Activated gamma-delta T cell treated with Interleukin-2 at 50 U/mL for 16 hours (primary cell): Measurements from ENCODE around the gene NEMP1.
"Not testable (repeated sequence)": the region's sequence is repeated elsewhere in the genome, so short reads cannot be mapped to it uniquely, and the experiment has no call there.

Experiments
- DNase-seq: peaks from one replicate; pipeline ENCODE4 v3.0.0-alpha.2; 2020

The NEMP1 gene

GRCh38 chr12:57078519-57079404 is at the start of gene NEMP1:
NEMP1 (minus strand) TSS chr12:57078791; CDS start chr12:57078745, 46 bp downstream.
- peak; percentile 95 for DNase-seq

- DNase-seq, result peak; percentile 70
Measured at GRCh38 chr12:57127726-57128518, 49.3 kb upstream of the NEMP1 start, which contains the start of gene LRP1. LRP1 (plus strand) TSS chr12:57128483; CDS start chr12:57128965, 482 bp downstream.

- peak; percentile 69 for DNase-seq
Measured at GRCh38 chr12:57127101-57127725, 48.6 kb upstream of the NEMP1 start.

- DNase-seq, result no peak
Measured at GRCh38 chr12:57126561-57126960, 48.0 kb upstream of the NEMP1 start.

GRCh38 chr12:57126061-57126460 is 47.5 kb upstream of the NEMP1 start:
- no peak for DNase-seq

- DNase-seq, result peak; percentile 79
Measured at GRCh38 chr12:57124261-57124877, 45.8 kb upstream of the NEMP1 start.

- DNase-seq, result no peak
Measured at GRCh38 chr12:57123813-57124212, 45.2 kb upstream of the NEMP1 start.

GRCh38 chr12:57120718-57121117 is 42.1 kb upstream of the NEMP1 start:
- DNase-seq, result not testable (repeated sequence)

GRCh38 chr12:57119294-57120085 is 40.9 kb upstream of the NEMP1 start:
- no peak for DNase-seq

GRCh38 chr12:57118711-57119271 is 40.2 kb upstream of the NEMP1 start:
- DNase-seq, result no peak

GRCh38 chr12:57116580-57117281 is 38.1 kb upstream of the NEMP1 start:
- no peak for DNase-seq

GRCh38 chr12:57112492-57113294 is 34.1 kb upstream of the NEMP1 start:
- no peak for DNase-seq

- peak; percentile 77 for DNase-seq
Measured at GRCh38 chr12:57111031-57111734, 32.6 kb upstream of the NEMP1 start, which contains the start of gene STAT6. STAT6 (minus strand) TSS chr12:57111362; CDS start chr12:57108278, 3,084 bp downstream.

GRCh38 chr12:57110104-57111030 is 31.8 kb upstream of the NEMP1 start:
- DNase-seq, result peak; percentile 47

GRCh38 chr12:57109207-57110103 is 30.9 kb upstream of the NEMP1 start:
- DNase-seq, result no peak

- DNase-seq, result no peak
Measured at GRCh38 chr12:57107456-57108155, 29.0 kb upstream of the NEMP1 start.
